HEK293T (cell line): Measurements from ENCODE around the gene C2CD3.
"Not testable (repeated sequence)": the region's sequence is repeated elsewhere in the genome, so short reads cannot be mapped to it uniquely, and the experiment has no call there.

Experiments
- CTCF ChIA-PET: fragments of 350-600 bp; formaldehyde crosslinking; extraction: SDS; loops from one replicate; lab custom pipeline; 2021; ENCODE audit warnings: antibody characterized with exemption, inconsistent platforms; lab: Yijun Ruan, JAX
- POLR2A ChIA-PET: fragments of 350-600 bp; formaldehyde crosslinking; extraction: SDS; loops from one replicate; lab custom pipeline; 2020; ENCODE audit warnings: antibody characterized with exemption, inconsistent platforms; lab: Yijun Ruan, JAX
- DNase-seq: peaks from one replicate; pipeline ENCODE4 v3.0.0; 2012; ENCODE audit warnings: mixed read lengths; ENCODE audit errors: extremely low spot score
- ARNT ChIP-seq: fragments of 450-650 bp; IDR thresholded peaks from 2 replicates; pipeline ENCODE4 v1.6.1; 2017; ENCODE audit warnings: mild to moderate bottlenecking
- BHLHE40 ChIP-seq: fragments of 450-650 bp; IDR thresholded peaks from 2 replicates; pipeline ENCODE4 v1.6.1; 2016; ENCODE audit warnings: mild to moderate bottlenecking, moderate library complexity, borderline replicate concordance
- CTBP1 ChIP-seq: fragments of 450-650 bp; IDR thresholded peaks from 2 replicates; pipeline ENCODE4 v1.6.1; 2016; ENCODE audit warnings: borderline replicate concordance
- ELF4 ChIP-seq: fragments of 450-650 bp; IDR thresholded peaks from 2 replicates; pipeline ENCODE4 v1.6.1; 2017; ENCODE audit warnings: antibody characterized with exemption
- FOXA1 ChIP-seq: fragments of 450-650 bp; IDR thresholded peaks from 2 replicates; pipeline ENCODE4 v1.6.1; 2016; ENCODE audit warnings: mild to moderate bottlenecking
- FOXK2 ChIP-seq: fragments of 450-650 bp; IDR thresholded peaks from 2 replicates; pipeline ENCODE4 v1.6.1; 2016; ENCODE audit warnings: mild to moderate bottlenecking
- FOXM1 ChIP-seq: fragments of 450-650 bp; IDR thresholded peaks from 2 replicates; pipeline ENCODE4 v1.6.1; 2017; ENCODE audit warnings: mild to moderate bottlenecking, borderline replicate concordance
- HDGF ChIP-seq: fragments of 450-650 bp; IDR thresholded peaks from 2 replicates; pipeline ENCODE4 v1.6.1; 2017; ENCODE audit warnings: antibody characterized with exemption, borderline replicate concordance
- L3MBTL2 ChIP-seq: fragments of 450-650 bp; conservative IDR thresholded peaks from 2 replicates; pipeline ENCODE4 v1.6.1; 2016; ENCODE audit warnings: mild to moderate bottlenecking
- LEF1 ChIP-seq: fragments of 450-650 bp; IDR thresholded peaks from 2 replicates; pipeline ENCODE4 v1.6.1; 2017; ENCODE audit warnings: mild to moderate bottlenecking, borderline replicate concordance
- NFRKB ChIP-seq: fragments of 450-650 bp; IDR thresholded peaks from 2 replicates; pipeline ENCODE4 v1.6.1; 2016; ENCODE audit warnings: mild to moderate bottlenecking, moderate library complexity
- SP1 ChIP-seq: fragments of 450-650 bp; IDR thresholded peaks from 2 replicates; pipeline ENCODE4 v1.6.1; 2017
- SUZ12 ChIP-seq: fragments of 450-650 bp; IDR thresholded peaks from 2 replicates; pipeline ENCODE4 v1.6.1; 2016; ENCODE audit warnings: mild to moderate bottlenecking
- TARDBP ChIP-seq: fragments of 450-650 bp; IDR thresholded peaks from 2 replicates; pipeline ENCODE4 v1.6.1; 2016
- ZNF384 ChIP-seq: fragments of 450-650 bp; IDR thresholded peaks from 2 replicates; pipeline ENCODE4 v1.6.1; 2016
- TF ChIP-seq, protein P1 (sequence below): fragments of 450-650 bp; IDR thresholded peaks from 2 replicates; pipeline ENCODE4 v1.6.1; 2016

Gene C2CD3

DNA sequence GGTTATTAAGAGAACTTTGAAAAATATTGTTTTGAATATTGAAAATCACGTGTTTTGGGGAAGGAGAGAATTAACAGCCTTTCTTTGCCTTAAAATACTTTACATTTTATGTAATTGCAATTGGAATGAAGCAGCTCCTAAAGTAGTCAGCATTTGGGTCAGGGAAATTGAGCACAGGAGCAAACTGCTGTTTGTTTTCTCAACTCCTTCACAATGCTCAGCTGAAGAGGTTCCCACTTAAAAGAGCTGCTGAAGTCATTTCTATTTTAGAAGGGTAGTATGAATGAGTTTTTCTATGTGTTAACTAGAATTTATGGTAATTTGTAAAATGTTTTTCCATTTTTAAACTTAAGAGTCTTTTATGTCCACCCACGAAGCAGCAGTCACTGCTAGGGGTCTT, 180.1 kb downstream of the C2CD3 start:
- no peak for DNase-seq
- no peak for TF ChIP-seq SUZ12
- TF ChIP-seq TARDBP, result no peak
- TF ChIP-seq NFRKB, result no peak
- no peak for TF ChIP-seq ARNT
- no peak for TF ChIP-seq FOXK2
- TF ChIP-seq, protein P1, sequence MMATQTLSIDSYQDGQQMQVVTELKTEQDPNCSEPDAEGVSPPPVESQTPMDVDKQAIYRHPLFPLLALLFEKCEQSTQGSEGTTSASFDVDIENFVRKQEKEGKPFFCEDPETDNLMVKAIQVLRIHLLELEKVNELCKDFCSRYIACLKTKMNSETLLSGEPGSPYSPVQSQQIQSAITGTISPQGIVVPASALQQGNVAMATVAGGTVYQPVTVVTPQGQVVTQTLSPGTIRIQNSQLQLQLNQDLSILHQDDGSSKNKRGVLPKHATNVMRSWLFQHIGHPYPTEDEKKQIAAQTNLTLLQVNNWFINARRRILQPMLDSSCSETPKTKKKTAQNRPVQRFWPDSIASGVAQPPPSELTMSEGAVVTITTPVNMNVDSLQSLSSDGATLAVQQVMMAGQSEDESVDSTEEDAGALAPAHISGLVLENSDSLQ, result no peak
- no peak for TF ChIP-seq FOXM1
- TF ChIP-seq ELF4, result no peak
- TF ChIP-seq ZNF384, result no peak
- no peak for TF ChIP-seq LEF1
- no peak for TF ChIP-seq CTBP1
- ChIA-PET CTCF (no interaction called here), POLR2A (no interaction called here)

DNA sequence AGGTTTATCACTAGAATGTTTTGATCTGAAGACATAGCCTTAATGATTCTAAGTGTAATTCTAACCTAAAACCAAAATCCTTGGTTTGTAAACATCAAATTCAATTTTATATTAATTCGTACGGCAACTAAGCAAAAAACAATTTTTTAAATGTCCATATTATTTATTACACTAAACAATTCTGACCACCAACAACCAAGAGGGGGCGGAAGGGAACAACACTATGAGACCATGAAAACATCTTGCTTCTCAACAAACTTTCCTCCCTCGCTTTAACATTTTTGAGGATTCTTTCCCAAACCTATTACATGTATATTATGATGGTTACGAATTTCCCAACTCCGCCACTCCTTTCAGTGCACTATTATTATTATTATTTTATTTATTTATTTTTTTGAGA, 181.6 kb downstream of the C2CD3 start:
- POLR2A ChIA-PET, result no interaction called here
- TF ChIP-seq ELF4 (no peak), FOXA1 (no peak), SP1 (no peak), ARNT (no peak), NFRKB (no peak), LEF1 (no peak), TARDBP (no peak), HDGF (no peak), BHLHE40 (no peak), CTBP1 (no peak), FOXK2 (no peak), ZNF384 (no peak), FOXM1 (no peak), L3MBTL2 (no peak), SUZ12 (no peak)
- TF ChIP-seq, protein P1, result no peak
- DNase-seq, result no peak
- CTCF ChIA-PET, result no interaction called here

DNA sequence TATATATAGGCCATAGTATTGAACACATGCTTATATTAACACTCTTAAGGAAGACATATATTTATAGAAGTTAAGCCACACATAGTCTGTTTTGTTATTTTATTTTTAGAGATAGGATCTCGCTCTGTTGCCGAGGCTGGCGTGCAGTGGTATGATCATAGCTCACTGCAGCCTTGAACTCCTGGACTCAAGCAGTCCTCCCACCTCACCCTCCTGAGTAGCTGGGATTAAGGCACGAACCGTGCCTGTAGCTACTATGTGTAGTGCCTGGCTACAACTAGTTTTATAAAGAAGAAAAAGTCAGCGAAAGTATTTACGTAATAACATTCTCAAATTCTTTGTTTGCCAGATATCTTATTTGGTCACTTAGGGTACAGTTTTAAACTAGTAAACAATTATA, 182.6 kb downstream of the C2CD3 start:
- DNase-seq, result no peak
- POLR2A ChIA-PET, result no interaction called here
- TF ChIP-seq TARDBP (no peak), ELF4 (no peak), BHLHE40 (no peak), SP1 (no peak), ARNT (no peak), ZNF384 (no peak), LEF1 (no peak), FOXA1 (no peak), SUZ12 (no peak), FOXM1 (no peak), L3MBTL2 (no peak), NFRKB (no peak), HDGF (no peak), CTBP1 (no peak), FOXK2 (no peak)
- TF ChIP-seq, protein P1, result no peak
- CTCF ChIA-PET, result no interaction called here

DNA sequence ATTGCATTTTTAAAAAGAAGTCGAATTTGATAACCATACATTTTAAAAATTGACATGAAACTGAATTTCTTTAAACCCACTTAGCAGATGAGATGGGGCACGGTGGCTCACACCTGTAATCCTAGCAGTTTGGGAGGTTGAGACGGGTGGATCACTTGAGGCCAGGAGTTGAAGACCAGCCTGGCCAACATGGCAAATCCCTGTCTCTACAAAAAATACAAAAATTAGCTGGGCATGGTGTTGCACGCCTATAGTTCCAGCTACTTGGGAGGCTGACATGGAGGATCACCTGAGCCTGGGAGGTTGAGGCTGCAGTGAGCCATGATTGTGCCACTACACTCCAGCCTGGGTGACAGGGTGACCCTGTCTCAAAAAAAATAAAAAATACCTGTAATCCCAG, 185.1 kb downstream of the C2CD3 start:
- POLR2A ChIA-PET, DNase-seq, CTCF ChIA-PET: not testable (repeated sequence)

DNA sequence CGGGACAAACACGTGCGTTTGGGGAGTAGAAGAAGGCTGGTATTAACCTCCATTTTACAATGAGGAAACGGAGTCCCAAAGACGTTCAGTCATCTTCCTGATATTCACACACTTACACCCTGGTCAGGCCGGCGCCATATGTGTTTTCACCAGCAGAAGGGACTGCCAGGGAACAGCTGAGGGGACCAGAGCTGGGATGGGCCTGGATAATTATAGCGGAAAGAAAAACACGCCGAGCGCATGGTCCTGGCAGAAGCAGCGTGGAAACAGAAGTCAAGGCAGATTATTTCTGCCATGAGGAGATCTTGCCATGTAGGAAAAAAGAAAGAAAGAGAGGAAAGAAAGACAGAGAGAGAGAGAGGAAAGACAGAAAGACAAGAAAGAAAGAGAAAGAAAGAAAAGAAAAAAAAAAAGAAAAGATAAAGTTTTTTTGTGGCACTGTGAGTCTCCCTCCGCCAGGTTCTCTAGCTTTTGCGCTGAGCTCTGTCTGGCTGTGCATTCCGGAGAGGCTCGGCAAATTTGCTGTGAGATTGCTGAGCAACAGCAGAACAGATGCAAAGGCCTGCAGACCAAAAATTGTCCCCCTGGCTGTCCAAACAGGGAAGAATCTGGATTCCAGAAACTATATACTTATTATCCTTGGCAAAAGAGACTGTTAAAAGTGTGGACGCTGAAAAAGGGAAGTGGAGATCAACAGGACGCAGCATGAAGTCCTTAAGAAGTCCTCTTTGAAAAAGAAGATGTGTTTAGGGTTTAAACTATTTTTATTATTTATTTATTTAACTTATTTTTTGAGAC, 186.9 kb downstream of the C2CD3 start:
- POLR2A ChIA-PET, result interaction anchor here (1.0 to 2.5 kb wide), 6 partner anchors 11 to 608 kb away, joined by 3 to 16 read pairs (median 4); partner anchors contain the start of genes C2CD3, POLD3 and PPME1
- CTCF ChIA-PET, result no interaction called here
- DNase-seq, result peak; percentile 31
- TF ChIP-seq FOXM1, result no peak
- no peak for TF ChIP-seq HDGF
- no peak for TF ChIP-seq FOXA1
- no peak for TF ChIP-seq FOXK2
- TF ChIP-seq CTBP1, result peak; percentile 20; the same call in 1 of the 2 replicates
- TF ChIP-seq ZNF384, result no peak
- TF ChIP-seq TARDBP, result 0 out of 2 replicates have a peak, but pooled peaks have one; percentile 18
- no peak for TF ChIP-seq BHLHE40
- peak; percentile 42; the same call in 1 of the 2 replicates for TF ChIP-seq L3MBTL2
- TF ChIP-seq LEF1, result no peak
- no peak for TF ChIP-seq SUZ12
- TF ChIP-seq, protein P1, result no peak
- TF ChIP-seq ARNT, result no peak
- TF ChIP-seq SP1, result no peak
- 0 out of 2 replicates have a peak, but pooled peaks have one; percentile 37 for TF ChIP-seq NFRKB
- TF ChIP-seq ELF4, result no peak
